Measurements from ENCODE around the gene BACH2.
"Not testable (repeated sequence)": the region's sequence is repeated elsewhere in the genome, so short reads cannot be mapped to it uniquely, and the experiment has no call there.

The BACH2 gene

DNA sequence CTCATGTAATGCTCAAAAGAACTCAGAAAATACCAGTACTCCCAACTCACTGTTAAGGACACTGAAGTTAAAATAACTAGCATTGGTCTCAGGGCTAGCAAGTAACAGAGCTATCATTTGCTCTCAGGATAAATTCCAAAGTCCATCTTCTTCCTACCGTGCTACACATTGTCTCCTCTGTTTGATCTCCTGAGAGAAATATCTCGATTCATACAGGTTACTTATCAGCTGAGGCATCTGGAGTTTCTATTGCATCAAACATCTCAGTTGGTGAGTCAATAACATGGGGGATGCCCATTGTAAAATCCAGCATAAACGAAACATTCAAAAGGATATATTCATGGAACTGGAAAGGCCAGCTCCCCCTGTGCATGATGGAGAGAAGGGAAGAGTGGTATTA lies 147.4 kb downstream of the BACH2 start:
- DNase-seq = no peak

DNA sequence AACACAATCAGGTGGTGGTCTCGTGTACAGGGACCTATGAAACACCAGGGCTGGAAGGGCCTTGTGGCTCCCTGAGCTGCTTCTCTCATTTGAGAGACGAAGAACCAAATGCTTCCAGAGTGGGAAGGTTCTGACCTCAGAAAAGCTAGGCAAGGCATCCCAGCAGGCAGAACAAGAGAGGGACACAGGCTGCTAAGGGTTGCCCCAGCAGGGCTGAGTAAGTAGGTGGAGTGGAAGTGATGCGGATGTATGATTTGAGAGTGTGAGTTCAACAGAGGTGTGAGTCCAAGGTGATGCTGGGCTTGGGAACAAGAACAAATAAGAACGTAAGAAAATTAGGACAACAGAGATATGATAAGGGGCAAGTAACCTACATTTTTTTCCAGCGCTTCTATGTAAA lies 147.8 kb downstream of the BACH2 start:
- DNase-seq = no peak

DNA sequence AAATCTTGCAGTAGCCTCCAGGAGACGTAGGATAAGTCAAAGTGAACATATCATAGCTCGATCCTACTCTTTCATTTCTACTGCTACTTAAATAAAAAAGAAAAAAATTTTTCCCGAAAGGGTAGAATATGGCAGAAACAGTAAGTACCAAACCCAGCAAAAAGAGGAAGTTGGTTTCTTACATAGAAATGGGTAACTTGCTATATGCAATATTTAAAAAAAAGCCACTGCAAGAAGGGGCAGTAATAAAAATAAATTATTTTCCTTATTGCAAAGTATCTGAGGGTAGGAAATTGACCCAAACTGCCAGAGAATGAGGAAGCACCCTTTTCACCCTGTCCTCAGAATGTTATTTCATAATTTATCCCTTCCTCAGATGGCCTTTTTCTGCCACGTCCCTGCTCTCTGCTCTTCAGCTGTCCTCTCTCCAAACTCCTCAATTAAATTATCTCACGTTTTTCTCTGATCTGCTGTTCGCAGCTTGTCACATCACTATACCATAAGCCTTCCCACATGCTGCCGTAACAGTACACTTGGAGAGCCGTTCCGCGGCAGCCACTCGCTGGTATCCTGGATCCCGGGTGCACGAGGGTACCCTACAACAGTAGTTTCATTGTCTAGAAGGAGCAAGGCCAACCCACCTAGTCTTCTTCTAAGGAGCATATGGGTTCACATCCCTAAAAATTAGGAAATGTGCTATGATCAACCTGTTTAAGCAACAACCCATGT lies 149.6 kb downstream of the BACH2 start:
- DNase-seq = no peak

DNA sequence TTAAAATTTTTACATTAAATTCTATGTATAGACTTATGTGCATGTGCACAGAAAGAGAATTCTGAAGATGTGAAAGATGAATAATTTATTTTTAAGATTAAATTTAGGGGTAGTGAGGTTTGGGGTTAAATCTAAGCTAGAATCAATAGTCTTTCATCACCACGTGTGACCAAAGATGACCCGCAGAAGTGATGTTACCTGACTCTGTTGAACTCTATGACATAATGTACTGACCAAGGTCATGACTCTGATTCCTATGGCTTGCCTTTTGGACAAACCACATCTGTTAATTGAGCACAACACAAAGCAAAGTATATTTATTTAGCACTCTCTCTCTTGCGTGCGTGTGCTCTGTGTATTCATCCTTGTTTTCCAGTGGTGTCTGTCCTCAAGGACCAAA lies 150.6 kb downstream of the BACH2 start:
- no peak for DNase-seq

DNA sequence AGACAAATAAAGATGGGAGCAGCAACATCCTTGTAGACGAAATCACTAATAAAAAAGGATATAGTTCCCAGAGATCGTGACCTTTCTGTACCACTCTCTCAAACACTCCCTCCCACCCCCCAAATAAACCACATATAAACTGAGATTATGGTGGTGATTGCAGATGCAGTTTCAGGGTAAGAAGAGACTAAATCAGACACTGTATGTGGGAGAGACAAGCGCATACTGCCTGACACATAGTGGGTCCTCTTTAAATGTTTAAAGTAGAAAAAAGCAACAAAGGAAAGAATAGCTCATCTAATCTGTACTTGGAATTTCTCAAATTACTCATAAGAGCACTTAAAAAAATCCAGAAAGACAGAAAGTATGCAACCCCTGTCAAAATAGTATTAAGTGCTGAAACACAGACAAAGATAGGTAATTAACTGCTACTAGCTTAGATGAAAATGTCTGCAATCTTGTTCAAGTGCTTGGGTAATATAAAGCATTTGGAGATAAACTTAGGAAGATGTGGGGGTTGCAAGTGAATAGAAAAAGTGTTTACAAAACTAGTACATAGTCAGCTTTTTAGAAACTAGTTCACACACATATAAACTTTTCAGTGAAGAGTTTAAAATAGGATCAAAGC lies 151.6 kb downstream of the BACH2 start:
- no peak for DNase-seq

DNA sequence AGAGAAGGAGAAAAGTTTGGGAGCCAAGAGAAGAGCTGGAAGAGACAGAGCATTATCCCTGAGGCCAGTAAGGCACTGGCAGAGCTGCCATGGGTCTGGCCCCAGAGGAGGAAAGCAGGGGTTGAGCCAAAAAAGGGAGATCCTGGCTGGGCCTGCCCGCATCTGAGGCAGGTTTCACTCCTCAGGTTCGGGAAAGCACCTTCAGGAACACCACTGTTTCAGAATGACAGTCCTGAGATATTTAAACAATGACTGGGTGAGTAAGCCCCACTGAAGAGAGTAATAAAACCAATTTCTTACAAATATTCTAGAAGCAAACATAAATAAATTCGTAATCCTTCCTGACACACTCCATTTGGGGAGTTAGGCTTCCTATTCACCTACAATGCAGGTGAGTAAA lies 152.2 kb downstream of the BACH2 start:
- no peak for DNase-seq

DNA sequence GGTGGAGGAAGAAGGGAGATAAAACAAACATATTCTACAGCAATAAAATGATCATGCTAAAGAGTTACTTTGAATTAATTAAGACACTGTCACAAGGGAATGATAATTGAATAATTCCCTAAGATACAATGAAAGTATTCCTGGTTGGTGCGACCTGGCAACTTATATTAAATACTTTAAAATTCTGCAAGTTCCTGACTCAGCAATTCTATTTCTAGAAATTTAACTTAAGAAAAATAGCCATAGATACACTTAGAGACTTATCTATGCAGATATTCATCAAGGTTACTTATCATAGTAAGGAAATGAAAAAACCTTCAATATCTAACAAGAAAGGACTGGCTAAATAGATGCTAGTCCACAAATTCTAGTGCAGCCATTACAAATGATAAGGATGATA lies 156.0 kb downstream of the BACH2 start:
- DNase-seq = no peak

DNA sequence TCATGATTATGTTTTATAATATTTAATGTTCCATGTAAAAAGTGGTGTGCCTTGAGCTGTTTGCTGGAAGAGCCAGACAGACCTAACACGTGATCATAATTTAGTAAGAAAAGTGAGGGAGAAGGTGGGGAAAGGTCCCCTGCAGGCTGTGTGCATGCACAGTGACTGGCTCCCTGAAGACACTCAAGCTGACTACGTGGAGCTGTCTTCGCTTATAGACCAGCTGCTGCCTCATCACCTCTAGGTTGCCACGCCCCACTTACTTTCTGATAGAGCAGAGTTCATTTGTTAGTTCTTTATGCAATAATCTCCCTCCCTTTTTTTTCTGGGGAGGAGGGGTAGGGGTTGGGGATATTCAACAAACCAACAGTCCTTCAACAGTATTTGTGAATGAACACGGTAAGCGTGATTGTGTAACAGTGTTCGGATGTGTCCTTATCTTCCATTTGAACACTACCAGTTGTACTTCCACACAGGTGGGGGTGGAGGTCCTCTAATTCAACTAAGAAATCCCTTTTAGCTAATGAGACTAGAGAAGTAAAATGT lies 157.3 kb downstream of the BACH2 start:
- no peak for DNase-seq

DNA sequence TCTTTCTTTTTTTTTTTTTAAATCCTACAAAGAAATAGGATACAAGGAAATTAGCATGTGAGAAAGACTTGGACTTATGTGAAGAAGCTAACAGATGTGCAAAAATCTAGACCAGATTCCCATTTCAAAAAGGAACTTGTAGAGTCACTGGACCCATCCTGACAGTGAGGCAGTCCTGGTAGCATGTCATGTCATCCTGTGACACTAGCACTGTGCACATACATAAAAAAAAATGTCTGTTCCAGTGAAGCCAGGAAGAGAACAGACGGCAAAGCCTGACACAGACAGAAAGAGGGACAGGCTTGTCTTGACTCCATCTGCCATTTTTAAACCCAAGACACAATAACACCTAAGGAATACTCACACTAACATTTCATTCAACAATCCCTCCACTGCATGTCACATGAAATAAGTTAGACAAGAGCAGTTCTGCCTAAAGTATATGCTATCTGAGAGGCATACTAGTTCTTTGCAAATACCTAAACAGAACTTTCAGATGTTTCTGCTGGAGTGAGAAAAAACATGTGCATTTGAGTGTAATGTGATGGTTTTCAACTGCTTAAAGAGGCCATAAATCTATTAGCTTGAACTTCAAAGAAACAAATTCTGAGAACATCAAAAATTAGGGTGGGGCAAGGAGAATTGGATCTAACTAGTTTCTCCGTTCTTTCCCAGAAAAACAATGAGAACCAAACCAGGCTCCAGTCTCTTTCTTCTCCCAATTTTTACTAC lies 159.6 kb downstream of the BACH2 start:
- no peak for DNase-seq

DNA sequence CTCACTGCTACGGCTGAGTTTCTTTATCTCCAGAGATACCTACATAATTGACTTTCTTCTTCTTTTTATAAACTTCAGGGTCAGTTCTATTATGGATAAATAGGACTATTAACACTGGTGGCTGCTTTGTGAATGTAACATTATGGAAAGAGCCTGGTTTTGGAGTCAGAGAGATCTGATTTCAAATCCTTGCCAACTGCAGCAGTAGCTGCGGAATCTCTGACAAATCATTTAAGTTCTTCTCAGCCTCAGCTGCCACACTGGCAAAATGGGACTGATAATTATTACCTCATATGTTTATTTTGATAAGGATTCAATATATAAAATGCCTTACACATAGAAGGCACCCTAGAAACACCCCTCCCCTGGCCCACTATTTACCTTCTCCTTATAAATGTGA lies 160.5 kb downstream of the BACH2 start:
- DNase-seq = no peak

DNA sequence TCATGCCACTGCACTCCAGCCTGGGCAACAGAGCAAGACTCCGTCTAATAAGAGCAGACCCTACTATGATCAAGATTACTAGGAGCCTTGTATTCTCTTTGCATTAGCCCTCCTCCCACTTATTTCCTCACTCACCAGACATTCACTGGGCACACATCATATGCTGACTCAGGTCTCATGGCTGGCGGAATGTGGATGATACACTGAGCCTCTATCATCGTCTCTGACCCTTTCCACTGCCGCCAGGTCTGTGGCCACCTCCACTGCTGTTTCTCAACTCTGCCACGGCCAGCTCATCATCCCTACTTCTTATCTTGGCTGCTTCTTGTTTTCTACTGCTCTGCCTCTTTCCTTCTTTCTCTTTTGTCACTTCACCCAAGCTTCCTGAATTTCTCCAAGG lies 161.0 kb downstream of the BACH2 start:
- DNase-seq = no peak

DNA sequence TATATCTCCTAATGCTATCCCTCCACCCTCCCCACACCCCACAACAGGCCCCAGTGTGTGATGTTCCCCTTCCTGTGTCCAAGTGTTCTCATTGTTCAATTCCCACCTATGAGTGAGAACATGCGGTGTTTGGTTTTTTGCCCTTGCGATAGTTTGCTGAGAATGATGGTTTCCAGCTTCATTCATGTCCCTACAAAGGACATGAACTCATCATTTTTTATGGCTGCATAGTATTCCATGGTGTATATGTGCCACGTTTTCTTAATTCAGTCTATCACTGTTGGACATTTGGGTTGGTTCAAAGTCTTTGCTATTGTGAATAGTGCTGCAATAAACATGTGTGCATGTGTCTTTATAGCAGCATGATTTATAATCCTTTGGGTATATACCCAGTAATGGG lies 163.0 kb downstream of the BACH2 start:
- not testable (repeated sequence) for DNase-seq

DNA sequence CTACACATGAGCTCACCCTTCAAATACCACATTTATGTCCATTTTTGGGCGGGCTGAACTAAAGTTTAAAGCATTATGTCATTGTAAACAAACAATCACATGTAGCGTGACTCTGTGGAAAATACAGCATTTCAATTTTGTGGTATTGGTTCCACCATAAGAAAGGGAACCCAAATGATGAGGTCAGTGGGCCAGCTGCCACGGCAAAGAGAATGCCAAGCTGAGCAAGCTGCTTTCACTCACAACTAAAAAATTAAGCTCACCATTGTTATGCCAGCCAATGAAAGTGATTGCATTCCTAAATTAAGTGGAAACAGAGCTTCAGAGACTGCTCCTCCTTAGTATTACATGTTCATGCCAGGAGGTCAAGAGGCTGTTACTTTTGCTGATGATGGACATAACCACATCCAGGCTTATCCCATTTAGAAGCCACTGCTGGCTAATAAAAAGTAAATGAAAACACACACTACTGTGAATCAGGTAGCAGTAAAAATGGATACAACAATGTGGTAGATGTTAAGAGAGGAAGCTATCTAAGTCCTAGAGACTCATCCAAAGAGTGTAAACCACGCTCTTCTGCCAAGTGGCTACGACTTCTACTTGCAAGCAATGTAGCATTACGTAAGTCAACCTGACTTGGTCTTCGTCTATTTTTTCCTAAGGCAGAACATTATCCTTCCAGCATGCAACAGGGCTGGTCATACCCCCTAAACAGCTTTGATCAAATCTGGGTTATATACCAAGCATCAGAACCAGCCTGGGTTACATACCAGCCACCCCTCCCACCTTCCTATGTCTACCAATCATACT lies 164.8 kb downstream of the BACH2 start:
- DNase-seq = no peak

DNA sequence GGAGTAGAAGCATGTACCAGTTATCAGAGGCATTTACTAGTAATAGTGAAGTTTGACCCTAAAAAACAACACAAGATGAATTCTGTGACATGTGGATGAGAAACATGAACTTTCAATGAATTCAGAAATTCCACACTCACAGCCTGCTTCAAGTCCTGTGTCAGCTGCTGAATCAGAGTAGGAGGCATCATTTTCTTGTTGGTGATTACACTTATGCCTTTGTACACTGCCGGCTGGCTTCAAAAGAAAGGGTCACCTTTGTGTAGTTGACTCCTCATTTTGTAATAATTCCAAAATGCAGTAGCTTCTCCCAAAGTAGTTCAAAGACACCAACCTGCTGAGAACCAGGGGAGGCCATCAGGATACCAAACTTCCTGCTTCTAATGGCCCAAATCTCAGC lies 165.5 kb downstream of the BACH2 start:
- no peak for DNase-seq

DNA sequence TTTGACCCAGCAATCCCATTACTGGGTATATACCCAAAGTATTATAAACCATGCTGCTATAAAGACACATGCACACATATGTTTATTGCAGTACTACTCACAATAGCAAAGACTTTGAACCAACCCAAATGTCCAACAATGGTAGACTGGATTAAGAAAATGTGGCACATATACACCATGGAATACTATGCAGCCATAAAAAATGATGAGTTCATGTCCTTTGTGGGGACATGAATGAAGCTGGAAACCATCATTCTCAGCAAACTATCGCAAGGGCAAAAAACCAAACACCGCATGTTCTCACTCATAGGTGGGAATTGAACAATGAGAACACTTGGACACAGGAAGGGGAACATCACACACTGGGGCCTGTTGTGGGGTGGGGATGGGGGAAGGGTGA lies 168.0 kb downstream of the BACH2 start:
- DNase-seq = not testable (repeated sequence)

DNA sequence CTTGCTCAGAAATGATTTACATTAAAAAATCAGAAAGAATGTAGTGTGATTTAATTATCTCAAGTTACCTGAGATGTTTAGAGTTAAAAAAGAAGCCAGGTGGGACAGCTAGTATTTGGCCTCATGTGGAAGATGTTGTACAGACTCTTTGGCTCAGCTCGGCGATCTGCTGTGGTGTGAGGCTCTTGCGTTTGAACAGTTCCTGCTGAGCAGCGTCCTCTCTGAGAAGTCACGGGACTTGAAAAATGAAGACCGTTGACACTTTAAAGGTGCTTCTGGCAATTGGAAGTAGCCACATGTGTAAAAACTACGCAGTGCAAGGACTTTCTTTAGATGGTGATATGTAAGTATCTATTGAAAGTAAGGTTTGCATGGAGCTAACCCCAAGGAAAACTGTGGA lies 169.0 kb downstream of the BACH2 start:
- no peak for DNase-seq

DNA sequence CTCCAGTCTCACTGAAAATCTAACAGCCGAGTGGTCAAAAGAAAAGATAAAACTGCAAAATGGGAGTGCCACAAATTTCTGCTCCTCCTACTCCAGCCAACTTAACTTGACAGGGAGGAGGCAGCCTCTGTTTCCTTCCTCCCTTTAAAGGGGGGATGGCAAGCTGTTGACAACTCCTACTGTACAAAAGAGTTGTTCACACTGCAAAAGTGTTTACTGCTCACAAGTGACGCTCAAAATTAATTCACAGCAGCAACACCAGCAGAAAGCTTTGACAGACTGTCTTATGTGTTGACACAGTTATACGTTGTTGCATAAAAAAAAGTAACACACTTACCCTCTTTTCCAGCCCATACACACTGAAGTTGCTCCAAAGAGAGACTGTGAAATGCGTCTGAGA lies 169.8 kb downstream of the BACH2 start:
- no peak for DNase-seq

DNA sequence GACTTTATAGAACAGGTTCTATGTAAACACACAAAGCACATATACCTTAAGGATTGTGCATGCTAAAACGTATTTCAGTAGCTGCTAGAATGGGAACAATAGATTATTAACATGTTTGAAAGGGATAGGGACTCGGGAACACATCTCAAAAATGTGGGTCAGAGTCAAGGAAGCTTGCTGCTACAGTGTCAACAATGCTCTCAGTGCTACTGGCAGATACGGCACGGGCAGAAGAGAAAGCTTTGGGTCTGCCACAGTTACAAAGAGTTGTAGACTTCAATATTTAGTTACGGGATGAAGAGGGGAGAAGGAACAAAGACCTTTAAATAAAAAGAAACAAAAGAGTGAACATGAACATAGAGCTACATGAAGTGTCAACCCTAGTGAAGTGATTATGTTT lies 170.5 kb downstream of the BACH2 start:
- DNase-seq = no peak

DNA sequence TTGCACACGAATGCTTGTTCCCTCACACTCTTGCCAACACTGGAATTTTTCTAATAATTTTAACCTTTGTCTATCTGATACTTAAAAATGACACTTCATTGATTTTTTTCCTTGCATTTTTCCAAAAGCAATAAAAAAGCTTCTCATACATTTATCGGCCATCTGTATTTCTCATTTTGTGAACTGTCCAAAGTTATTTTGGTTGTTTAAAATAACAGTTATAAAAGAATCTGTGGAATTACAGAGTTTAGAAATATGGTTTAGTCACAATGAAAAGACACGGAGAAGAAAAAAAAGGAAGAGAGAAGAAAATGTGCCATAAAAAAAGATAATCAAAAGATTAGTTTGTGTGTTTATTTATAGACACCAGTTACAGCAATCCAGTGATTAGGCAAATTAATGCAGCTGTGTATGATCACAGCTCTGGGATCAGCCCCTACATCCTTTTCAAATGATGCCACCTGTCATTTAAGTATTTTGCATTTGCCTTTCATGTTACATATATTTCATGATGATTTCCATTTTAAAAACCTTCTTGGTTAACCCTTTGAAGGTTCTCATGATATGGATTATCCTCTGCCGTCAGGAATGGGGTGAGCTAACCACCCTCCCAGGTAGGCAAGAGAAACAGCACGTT lies 171.7 kb downstream of the BACH2 start:
- no peak for DNase-seq

DNA sequence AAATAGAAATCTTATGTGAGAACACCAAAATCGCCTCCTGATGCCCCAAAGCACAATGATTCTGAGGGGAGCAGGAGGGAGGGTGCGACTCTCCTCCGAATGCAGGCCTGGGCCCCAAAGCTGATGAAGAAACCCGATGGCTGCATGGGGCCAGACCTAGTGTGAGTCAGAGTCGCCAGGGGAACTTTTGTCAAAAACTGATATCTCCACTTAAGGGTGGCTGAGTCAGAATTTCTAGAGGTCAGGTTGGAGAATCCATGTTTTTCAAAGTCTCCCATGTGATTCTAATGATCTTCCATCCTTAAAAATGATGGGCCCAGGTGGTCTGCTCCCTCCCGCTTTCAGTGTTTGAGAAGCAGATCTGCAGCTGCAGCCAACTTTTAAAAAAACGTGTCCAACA lies 172.8 kb downstream of the BACH2 start:
- no peak for DNase-seq

DNA sequence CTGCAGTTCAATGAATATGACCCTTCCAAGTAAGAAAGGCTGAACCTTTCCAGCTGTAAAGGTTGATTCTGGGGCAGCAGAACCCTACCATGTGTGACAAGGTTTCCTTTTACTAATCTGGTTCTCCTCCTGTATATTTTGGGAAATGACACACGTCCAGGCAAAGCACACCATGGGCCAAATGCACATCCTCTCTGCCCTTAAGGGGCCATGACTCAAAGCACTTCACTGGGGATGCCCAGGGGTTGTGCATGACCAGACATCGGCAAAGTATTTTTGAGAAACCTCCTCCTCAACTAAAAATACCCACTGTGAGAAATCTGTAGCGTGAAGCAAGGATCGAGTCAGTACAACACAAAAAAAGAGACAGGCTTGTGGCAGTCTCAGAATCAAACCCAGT lies 174.7 kb downstream of the BACH2 start:
- DNase-seq = no peak

DNA sequence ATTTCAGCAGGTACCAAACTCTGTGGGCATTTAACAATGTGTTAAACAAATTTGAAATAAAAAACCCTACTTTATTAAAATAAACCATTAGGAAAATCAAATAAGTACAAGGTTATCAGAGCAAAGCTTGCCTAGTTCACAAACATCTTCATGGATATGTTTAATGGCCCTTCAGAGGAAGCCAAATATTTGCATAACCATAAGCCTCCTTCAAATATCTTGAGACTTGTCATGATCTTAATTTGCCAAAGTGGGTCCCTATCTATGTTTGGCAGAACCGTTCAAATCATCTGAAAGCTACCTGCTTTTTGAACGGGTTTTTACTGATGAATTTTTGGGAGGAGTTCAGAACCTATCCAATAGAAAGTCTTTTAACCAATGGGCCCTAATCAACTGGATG lies 176.3 kb downstream of the BACH2 start:
- DNase-seq = no peak

DNA sequence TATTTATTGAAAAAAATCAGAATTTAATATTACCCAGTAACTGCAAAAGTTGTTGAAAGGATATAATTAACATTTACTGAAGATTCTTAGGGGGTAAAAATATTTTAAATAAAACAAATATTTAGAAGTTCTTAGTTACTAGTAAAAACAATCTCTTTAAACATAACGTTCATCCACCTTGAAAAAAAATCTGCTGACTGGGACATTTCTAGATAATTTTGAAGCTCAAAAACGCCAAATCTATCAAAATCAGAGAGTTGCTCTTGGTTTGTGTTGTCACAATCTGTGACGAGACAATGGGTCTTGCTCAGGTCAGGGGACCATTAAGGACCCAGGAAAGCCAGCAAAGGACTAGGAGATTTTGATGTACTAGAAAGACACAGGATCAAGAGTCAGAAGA lies 177.0 kb downstream of the BACH2 start:
- no peak for DNase-seq

Measured in GDM1 (cell line).